ENCODE results near the gene CDK5RAP1.

Gene CDK5RAP1

GRCh38 chr20:33359399-33360261 is 41.7 kb downstream of the CDK5RAP1 start:
- peaks cover 20 to 61% of the 10 kb centered on the region in 2 experiments; a peak in 2 of 3 replicates for H3K36me3 ChIP-seq (ENCODE audit: control insufficient read depth in 2 of 2, insufficient read depth in 1 of 2, low read length in 2 of 2)
- H3K9me3 ChIP-seq (ENCODE audit: control insufficient read depth, insufficient read depth, low read depth, low read length): no peaks in the 10 kb centered on the region
- no peaks in the 10 kb centered on the region for H3K4me1 ChIP-seq (ENCODE audit: control insufficient read depth, insufficient read depth, low read length)
- TF ChIP-seq ZNF366 (tag by site-specific recombination; conservative IDR thresholded peaks at IDR 0.05): no peak
- TF ChIP-seq PRDM1 (tag by site-specific recombination; IDR thresholded peaks at IDR 0.05): peak; percentile 81
- no peak overlapping the region for H3K4me3 ChIP-seq (ENCODE audit: low read depth, low read length)
- ChIA-PET CTCF (interaction anchor here (1.2 kb wide), 1 partner anchor 97 kb away, joined by 3 read pairs; no protein-coding TSS in a partner anchor), POLR2A (no interaction called here)
- H3K27ac ChIP-seq (ENCODE audit: extremely low read depth, low read depth, low read length): no peak overlapping the region

GRCh38 chr20:33353013-33353402 is 48.3 kb downstream of the CDK5RAP1 start:
- no peak for TF ChIP-seq ZNF433 (tag by site-specific recombination; IDR thresholded peaks at IDR 0.05; ENCODE audit: low read depth)
- no peak overlapping the region for H3K4me3 ChIP-seq (ENCODE audit: low read depth, low read length)
- no peaks in the 10 kb centered on the region for H3K4me1 ChIP-seq (ENCODE audit: control insufficient read depth, insufficient read depth, low read length)
- no peak overlapping the region for H3K27ac ChIP-seq (ENCODE audit: extremely low read depth, low read depth, low read length)
- H3K9me3 ChIP-seq (ENCODE audit: control insufficient read depth, insufficient read depth, low read depth, low read length): no peaks in the 10 kb centered on the region
- H3K36me3 ChIP-seq (ENCODE audit: control insufficient read depth in 2 of 2, insufficient read depth in 1 of 2, low read length in 2 of 2): peaks cover 0 to 23% of the 10 kb centered on the region in 2 experiments; a peak in 2 of 3 replicates
- ChIA-PET CTCF (no interaction called here), POLR2A (no interaction called here)

GRCh38 chr20:33352258-33353012 is 48.9 kb downstream of the CDK5RAP1 start:
- Histone ChIP-seq H3K4me1 (ENCODE audit: control insufficient read depth, insufficient read depth, low read length) (no peaks in the 10 kb centered on the region), H3K36me3 (ENCODE audit: control insufficient read depth in 2 of 2, insufficient read depth in 1 of 2, low read length in 2 of 2) (peaks cover 0 to 22% of the 10 kb centered on the region in 2 experiments; a peak in 2 of 3 replicates), H3K4me3 (ENCODE audit: low read depth, low read length) (no peak overlapping the region), H3K9me3 (ENCODE audit: control insufficient read depth, insufficient read depth, low read depth, low read length) (no peaks in the 10 kb centered on the region), H3K27ac (ENCODE audit: extremely low read depth, low read depth, low read length) (no peak overlapping the region)
- CTCF ChIA-PET: no interaction called here
- POLR2A ChIA-PET: no interaction called here
- TF ChIP-seq ZNF223 (tag by site-specific recombination; IDR thresholded peaks at IDR 0.05) (no peak), ZBTB26 (tag by site-specific recombination; optimal IDR thresholded peaks at IDR 0.05) (no peak), ZNF707 (tag by site-specific recombination; IDR thresholded peaks at IDR 0.05) (no peak), ZNF610 (tag by site-specific recombination; IDR thresholded peaks at IDR 0.05; ENCODE audit: borderline replicate concordance) (no peak), PATZ1 (tag by site-specific recombination; IDR thresholded peaks at IDR 0.05) (no peak), ZSCAN4 (tag by site-specific recombination; IDR thresholded peaks at IDR 0.05) (no peak), TRIM28 (IDR thresholded peaks at IDR 0.05; ENCODE audit: borderline replicate concordance, low read length) (no peak), REST (tag by site-specific recombination; IDR thresholded peaks at IDR 0.05) (no peak), ZNF645 (tag by site-specific recombination; IDR thresholded peaks at IDR 0.05) (no peak), ZNF48 (tag by site-specific recombination; IDR thresholded peaks at IDR 0.05) (no peak), ZBTB48 (tag by site-specific recombination; IDR thresholded peaks at IDR 0.05) (no peak), ZFP3 (tag by site-specific recombination; IDR thresholded peaks at IDR 0.05; ENCODE audit: low read depth) (no peak), ZNF169 (tag by site-specific recombination; IDR thresholded peaks at IDR 0.05) (no peak), ZNF416 (tag by site-specific recombination; IDR thresholded peaks at IDR 0.05) (no peak)
